CD4-positive, alpha-beta T cell (primary cell): ENCODE results near the gene ADAMTS17. TPM values are rescaled to one million over a fixed set of nuclear protein-coding genes. Genes with fewer than 3 reads are reported as not detected.

Source experiments
- ATAC-seq: fragments of 200-7000 bp; cut with Tn5 transposase; one replicate; pipeline ENCODE4 v1.10.0; 2022; ENCODE audit warnings: mild to moderate bottlenecking; ENCODE audit not compliant: poor library complexity
- CTCF ChIA-PET: fragments of 350-600 bp; sonication (Branson Sonifier 250); formaldehyde crosslinking; loops from one replicate; lab custom pipeline; 2021; ENCODE audit warnings: antibody characterized with exemption, inconsistent platforms; lab: Charles Lee
- POLR2A ChIA-PET: fragments of 350-600 bp; sonication (Branson Sonifier 250); formaldehyde crosslinking; loops from one replicate; lab custom pipeline; 2021; ENCODE audit warnings: antibody characterized with exemption, inconsistent platforms; lab: Charles Lee
- DNase-seq, 14 experiments: peaks; one replicate each; pipeline ENCODE4 v3.0.0-alpha.2; 2013 to 2020; ENCODE audit warnings: mixed read lengths in 2 of 14
- H3K27ac ChIP-seq, 2 donors: one replicate each; pipeline versions ENCODE4 v1.5.1 to v1.7.0; 2013; ENCODE audit warnings: low read length in 2 of 2, low read depth in 1 of 2, mild to moderate bottlenecking in 1 of 2
- H3K27me3 ChIP-seq, 2 experiments: 1 replicate in 1 of 2; 2 replicates in 1 of 2; pipeline versions ENCODE4 v1.6.1 to v1.7.0; 2013; ENCODE audit warnings: low read length in 2 of 2, control low read depth in 1 of 2, mild to moderate bottlenecking in 1 of 2, moderate library complexity in 1 of 2; ENCODE audit not compliant: insufficient read depth in 2 of 2, control insufficient read depth in 1 of 2
- H3K36me3 ChIP-seq: one replicate; pipeline ENCODE4 v1.6.1; 2013; ENCODE audit warnings: low read length, control low read depth; ENCODE audit not compliant: insufficient read depth
- H3K4me1 ChIP-seq: one replicate; pipeline ENCODE4 v1.6.1; 2013; ENCODE audit warnings: low read length, control low read depth; ENCODE audit not compliant: insufficient read depth
- H3K4me3 ChIP-seq: one replicate; pipeline ENCODE4 v1.5.1; 2013; ENCODE audit warnings: mild to moderate bottlenecking, low read length, moderate library complexity
- H3K9me3 ChIP-seq, 2 experiments: 1 replicate in 1 of 2; 2 replicates in 1 of 2; pipeline versions ENCODE4 v1.6.1 to v1.7.0; 2013; ENCODE audit warnings: low read length in 2 of 2, mild to moderate bottlenecking in 2 of 2, control low read depth in 1 of 2, moderate library complexity in 1 of 2; ENCODE audit not compliant: control insufficient read depth in 1 of 2, insufficient read depth in 1 of 2
- H3K27ac Mint-ChIP-seq: one replicate; pipeline ENCODE4 v1.8.0; 2020; ENCODE audit warnings: mixed read lengths
- H3K27me3 Mint-ChIP-seq: one replicate; pipeline ENCODE4 v1.8.0; 2021; ENCODE audit warnings: mixed read lengths
- H3K36me3 Mint-ChIP-seq: one replicate; pipeline ENCODE4 v1.8.0; 2021; ENCODE audit warnings: low read depth, mixed read lengths
- H3K4me1 Mint-ChIP-seq: one replicate; pipeline ENCODE4 v1.8.0; 2021; ENCODE audit warnings: low read depth, mixed read lengths
- H3K4me3 Mint-ChIP-seq: one replicate; pipeline ENCODE4 v1.8.0; 2020; ENCODE audit warnings: mild to moderate bottlenecking, mixed read lengths
- H3K9me3 Mint-ChIP-seq: one replicate; pipeline ENCODE4 v1.8.0; 2020; ENCODE audit warnings: mixed read lengths
- intact Hi-C, 2 experiments: fragments of 100-400 bp; cut with DNase I in 1 of 2; cut with micrococcal nuclease in 1 of 2; formaldehyde crosslinking; loops; one replicate each; pipeline versions ENCODE4 v1.15.1 to v1.9.0; 2023 to 2025; cut with DNase I, micrococcal nuclease
- total RNA-seq, 174 experiments: library from RNA in 2 of 174; stranded (reverse) in 2 of 174; gene quantifications; one replicate each; pipeline ENCODE4 v1.2.3 and lab custom pipeline; 2021 to 2026
- TF ChIP-seq, protein P1 (sequence below): fragments of 200-600 bp; IDR thresholded peaks from one replicate; pipeline ENCODE4 v1.8.0; 2022; ENCODE audit warnings: antibody characterized with exemption, mild to moderate bottlenecking

Gene ADAMTS17
- total RNA-seq, 2 experiments from 2014 or later, result 9.9 to 13.2 TPM

DNA sequence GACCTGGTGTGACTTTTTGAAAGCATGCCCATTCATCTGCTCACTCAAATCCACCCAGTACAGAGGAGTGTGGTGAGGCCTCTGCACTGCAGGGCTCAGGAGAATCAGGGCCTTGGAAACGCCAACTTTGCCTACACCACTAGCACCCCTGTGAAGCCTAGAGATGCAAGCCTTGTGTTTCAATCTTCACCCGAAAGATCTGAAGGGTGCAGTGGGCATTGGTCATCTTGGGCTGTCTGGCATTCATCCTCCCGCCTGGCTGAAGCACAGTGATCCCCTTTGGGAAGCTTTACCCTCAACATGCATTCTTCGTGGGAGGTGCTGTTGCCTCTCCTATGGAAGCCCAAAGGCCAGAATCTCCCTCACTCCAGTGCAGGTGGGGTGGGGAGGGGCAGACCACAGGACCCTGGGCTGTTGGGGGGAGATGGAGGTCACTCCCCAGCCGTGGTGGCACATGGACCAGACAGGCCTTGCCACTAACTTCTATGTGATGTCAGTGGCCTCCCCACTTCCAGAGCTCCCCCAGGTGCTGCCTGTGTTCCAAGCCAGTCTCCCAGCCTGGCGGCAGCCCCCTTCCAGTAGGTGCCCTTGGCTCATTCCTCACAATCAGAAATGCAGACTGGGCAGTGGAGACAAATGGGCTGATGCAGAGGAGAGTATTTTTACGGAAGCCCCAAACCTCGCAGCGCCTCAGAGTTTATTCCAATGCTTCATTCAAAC is 92.5 kb downstream of the ADAMTS17 start:
- Histone ChIP-seq H3K4me3 (no peak overlapping the region), H3K27me3 (no peaks in the 10 kb centered on the region), H3K27ac (no peak overlapping the region), H3K36me3 (no peaks in the 10 kb centered on the region), H3K4me1 (no peaks in the 10 kb centered on the region), H3K9me3 (no peaks in the 10 kb centered on the region)
- DNase-seq (no peak), ATAC-seq (no peak)
- Mint-ChIP-seq H3K27me3 (no peaks in the 10 kb centered on the region), H3K27ac (no peak overlapping the region), H3K36me3 (no peaks in the 10 kb centered on the region), H3K4me1 (no peaks in the 10 kb centered on the region), H3K4me3 (no peak overlapping the region), H3K9me3 (no peaks in the 10 kb centered on the region)
- POLR2A ChIA-PET, result no interaction called here
- intact Hi-C loops, result no loop called here
- TF ChIP-seq, protein P1, sequence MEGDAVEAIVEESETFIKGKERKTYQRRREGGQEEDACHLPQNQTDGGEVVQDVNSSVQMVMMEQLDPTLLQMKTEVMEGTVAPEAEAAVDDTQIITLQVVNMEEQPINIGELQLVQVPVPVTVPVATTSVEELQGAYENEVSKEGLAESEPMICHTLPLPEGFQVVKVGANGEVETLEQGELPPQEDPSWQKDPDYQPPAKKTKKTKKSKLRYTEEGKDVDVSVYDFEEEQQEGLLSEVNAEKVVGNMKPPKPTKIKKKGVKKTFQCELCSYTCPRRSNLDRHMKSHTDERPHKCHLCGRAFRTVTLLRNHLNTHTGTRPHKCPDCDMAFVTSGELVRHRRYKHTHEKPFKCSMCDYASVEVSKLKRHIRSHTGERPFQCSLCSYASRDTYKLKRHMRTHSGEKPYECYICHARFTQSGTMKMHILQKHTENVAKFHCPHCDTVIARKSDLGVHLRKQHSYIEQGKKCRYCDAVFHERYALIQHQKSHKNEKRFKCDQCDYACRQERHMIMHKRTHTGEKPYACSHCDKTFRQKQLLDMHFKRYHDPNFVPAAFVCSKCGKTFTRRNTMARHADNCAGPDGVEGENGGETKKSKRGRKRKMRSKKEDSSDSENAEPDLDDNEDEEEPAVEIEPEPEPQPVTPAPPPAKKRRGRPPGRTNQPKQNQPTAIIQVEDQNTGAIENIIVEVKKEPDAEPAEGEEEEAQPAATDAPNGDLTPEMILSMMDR, result no peak
- CTCF ChIA-PET, result no interaction called here

DNA sequence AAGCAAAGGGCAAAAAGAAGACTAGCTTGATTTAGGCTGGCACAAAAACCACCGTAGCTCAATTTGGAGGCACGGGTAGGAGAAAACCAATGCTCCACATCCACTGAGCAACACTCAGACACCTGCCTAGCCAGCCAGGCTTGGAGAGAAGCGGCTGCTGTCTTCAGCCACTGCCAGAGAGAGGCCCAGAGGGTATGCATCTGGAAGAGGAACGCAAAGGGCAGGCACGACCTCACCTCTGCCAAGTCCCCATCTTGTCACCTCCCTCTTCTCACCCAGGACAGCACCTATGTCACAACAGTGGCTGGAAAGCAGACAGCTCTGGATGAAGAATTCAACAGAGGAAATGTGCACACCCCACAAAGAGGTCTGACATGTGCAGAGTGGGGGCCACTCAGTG is 93.5 kb downstream of the ADAMTS17 start:
- H3K36me3 ChIP-seq, result no peaks in the 10 kb centered on the region
- no peaks in the 10 kb centered on the region for H3K4me1 Mint-ChIP-seq
- H3K4me1 ChIP-seq, result no peaks in the 10 kb centered on the region
- H3K27me3 ChIP-seq, result no peaks in the 10 kb centered on the region
- H3K9me3 ChIP-seq, result no peaks in the 10 kb centered on the region
- no peak for DNase-seq
- no peak overlapping the region for H3K27ac Mint-ChIP-seq
- intact Hi-C loops, result no loop called here
- CTCF ChIA-PET, result no interaction called here
- TF ChIP-seq, protein P1, result no peak
- no peak for ATAC-seq
- H3K4me3 ChIP-seq, result no peak overlapping the region
- POLR2A ChIA-PET, result no interaction called here
- no peaks in the 10 kb centered on the region for H3K36me3 Mint-ChIP-seq
- H3K27me3 Mint-ChIP-seq, result no peaks in the 10 kb centered on the region
- no peak overlapping the region for H3K27ac ChIP-seq
- H3K4me3 Mint-ChIP-seq, result no peak overlapping the region
- no peaks in the 10 kb centered on the region for H3K9me3 Mint-ChIP-seq

DNA sequence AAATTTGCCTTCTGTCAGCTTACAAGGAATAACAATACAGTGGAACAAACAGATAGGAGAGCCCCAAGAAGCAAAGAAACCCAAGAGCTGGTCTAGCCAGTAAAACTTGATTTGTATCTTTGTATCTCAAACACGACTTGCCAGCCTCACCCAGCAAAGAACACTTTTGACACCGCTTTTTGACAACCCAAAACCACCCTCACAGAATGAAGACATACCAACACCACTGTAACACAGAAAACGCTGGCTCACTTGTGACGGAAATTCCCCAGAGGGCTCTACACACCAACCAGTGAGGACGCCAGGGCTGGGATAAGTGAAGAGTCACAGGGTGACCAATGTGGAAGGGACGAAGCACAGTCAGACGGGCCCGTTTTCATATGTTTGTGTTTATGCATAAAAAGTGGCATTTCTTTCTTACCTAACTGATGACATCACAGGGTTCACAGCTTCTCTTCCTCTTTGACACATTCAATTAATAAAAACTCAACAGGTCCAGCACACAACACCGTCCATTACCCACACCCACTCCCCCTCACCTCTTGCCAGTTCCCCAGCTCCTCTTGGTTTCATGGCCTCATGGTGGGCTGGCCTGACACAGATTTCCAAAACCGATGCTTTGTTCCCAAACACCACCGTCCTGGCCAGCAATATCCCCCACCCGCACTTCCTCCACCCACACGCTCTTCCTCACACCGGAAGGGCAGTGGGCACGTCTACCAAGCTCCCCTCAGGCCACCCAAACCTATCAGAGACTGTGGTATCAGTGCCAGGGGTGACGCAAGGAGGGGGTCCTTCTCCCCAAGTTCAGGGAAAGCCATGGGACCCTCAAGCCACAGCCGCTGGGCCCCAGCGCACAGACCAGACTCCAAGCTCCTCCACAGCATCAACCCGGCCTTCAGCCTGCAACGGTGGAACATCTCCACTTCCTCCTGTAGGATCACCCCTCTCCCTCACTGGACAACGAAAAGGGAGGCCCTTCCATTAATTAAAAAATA is 94.2 kb downstream of the ADAMTS17 start:
- ATAC-seq, result no peak
- no peak overlapping the region for H3K27ac Mint-ChIP-seq
- CTCF ChIA-PET, result no interaction called here

More for the DNA sequence above, 94.2 kb downstream of the ADAMTS17 start:
- Histone ChIP-seq H3K27ac (no peak overlapping the region), H3K4me1 (no peaks in the 10 kb centered on the region), H3K4me3 (no peak overlapping the region), H3K36me3 (no peaks in the 10 kb centered on the region), H3K27me3 (no peaks in the 10 kb centered on the region), H3K9me3 (no peaks in the 10 kb centered on the region)
- intact Hi-C loops, result no loop called here
- Mint-ChIP-seq H3K27me3 (no peaks in the 10 kb centered on the region), H3K36me3 (no peaks in the 10 kb centered on the region), H3K9me3 (no peaks in the 10 kb centered on the region), H3K4me1 (no peaks in the 10 kb centered on the region), H3K4me3 (no peak overlapping the region)
- DNase-seq, result no peak
- TF ChIP-seq, protein P1, result no peak
- POLR2A ChIA-PET, result no interaction called here
